ENCODE measurements around the gene ARHGAP29.

DNA sequence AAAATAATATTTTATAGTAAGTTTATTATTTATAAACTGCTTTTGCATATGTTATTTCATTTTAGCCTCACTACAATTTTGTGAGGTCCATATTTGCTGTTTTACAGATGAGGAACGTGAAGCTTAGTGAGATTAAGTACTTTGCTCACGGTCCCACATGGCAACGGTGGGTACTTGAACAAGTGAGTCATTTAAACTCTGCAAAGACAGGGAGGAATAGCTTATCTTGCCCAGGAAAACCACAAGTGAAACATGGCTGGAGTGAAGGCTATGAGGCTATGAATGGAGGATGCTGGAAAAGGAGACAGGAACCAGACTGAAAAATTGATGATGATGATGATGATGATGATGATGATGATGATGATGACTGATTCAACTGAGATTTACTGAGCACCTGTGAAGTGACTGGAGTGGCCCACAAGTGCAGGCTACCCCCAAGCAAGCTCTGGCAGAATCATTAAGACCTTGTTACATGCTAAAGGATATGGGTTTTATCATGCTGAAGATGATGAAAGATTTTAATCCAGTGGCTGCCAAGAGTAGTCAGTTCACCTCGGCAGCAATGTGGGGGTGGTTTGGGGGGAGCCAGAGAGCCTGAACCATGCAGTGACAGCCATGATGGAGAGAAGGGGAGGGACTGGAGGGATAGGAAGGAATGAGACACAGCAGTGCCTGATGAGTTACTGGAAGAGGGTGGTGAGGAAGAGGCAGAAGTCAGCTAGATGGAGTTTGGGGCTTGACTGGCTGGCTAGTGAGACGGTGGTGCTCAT is 115.0 kb downstream of the ARHGAP29 start:
- TF ChIP-seq, protein P1, sequence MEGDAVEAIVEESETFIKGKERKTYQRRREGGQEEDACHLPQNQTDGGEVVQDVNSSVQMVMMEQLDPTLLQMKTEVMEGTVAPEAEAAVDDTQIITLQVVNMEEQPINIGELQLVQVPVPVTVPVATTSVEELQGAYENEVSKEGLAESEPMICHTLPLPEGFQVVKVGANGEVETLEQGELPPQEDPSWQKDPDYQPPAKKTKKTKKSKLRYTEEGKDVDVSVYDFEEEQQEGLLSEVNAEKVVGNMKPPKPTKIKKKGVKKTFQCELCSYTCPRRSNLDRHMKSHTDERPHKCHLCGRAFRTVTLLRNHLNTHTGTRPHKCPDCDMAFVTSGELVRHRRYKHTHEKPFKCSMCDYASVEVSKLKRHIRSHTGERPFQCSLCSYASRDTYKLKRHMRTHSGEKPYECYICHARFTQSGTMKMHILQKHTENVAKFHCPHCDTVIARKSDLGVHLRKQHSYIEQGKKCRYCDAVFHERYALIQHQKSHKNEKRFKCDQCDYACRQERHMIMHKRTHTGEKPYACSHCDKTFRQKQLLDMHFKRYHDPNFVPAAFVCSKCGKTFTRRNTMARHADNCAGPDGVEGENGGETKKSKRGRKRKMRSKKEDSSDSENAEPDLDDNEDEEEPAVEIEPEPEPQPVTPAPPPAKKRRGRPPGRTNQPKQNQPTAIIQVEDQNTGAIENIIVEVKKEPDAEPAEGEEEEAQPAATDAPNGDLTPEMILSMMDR (conservative IDR thresholded peaks at IDR 0.05; ENCODE audit: low read depth, low read length), result no peak
- TF ChIP-seq EZH2 (IDR thresholded peaks at IDR 0.05; ENCODE audit: low read length, unreplicated experiment), result no peak
- TF ChIP-seq EZH2phosphoT487 (IDR thresholded peaks at IDR 0.05; ENCODE audit: borderline replicate concordance, low read length), result no peak
